Stimulated activated CD8-positive, alpha-beta memory T cell treated with anti-CD3 and anti-CD28 coated beads, Interleukin-15, amount 100 ng/mL, for 4 hours (primary cell): ENCODE results near the gene CEP70.
"Not testable (repeated sequence)": the region's sequence is repeated elsewhere in the genome, so short reads cannot be mapped to it uniquely, and the experiment has no call there.

Experiments
- DNase-seq, 2 donors: peaks; one replicate each; pipeline ENCODE4 v3.0.0-alpha.2; 2020; ENCODE audit warnings: low read depth in 2 of 2

Gene CEP70

GRCh38 chr3:138513090-138513843, 80.8 kb downstream of the CEP70 start:
- no peak for DNase-seq

GRCh38 chr3:138511945-138512344, 82.1 kb downstream of the CEP70 start:
- no peak for DNase-seq

GRCh38 chr3:138509586-138509985, 84.5 kb downstream of the CEP70 start:
- DNase-seq, result no peak

- no peak for DNase-seq
Measured at GRCh38 chr3:138507524-138507923, 86.5 kb downstream of the CEP70 start.

DNA sequence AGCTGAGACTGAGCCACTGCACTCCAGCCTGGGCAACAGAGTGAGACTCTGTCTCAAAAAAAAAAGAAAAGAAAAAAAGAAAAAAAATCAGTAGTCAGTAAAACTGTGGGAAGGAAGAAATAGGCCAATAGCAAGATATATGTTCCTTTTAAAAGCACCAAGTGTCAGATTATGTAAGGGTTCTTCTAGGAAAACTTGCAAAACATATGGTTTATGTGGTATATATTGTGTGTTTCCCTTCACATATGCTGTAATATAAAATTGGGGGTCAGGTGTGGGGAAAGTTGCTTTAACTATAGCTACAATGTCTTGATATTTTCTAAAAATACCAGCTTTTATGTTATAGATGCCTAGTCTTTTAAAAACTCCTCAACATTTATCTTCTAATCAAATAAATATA, 95.1 kb downstream of the CEP70 start:
- no peak for DNase-seq

GRCh38 chr3:138497851-138498250, 96.2 kb downstream of the CEP70 start:
- DNase-seq, result no peak

GRCh38 chr3:138497021-138497420, 97.0 kb downstream of the CEP70 start:
- no peak for DNase-seq

- DNase-seq, result no peak
Measured at GRCh38 chr3:138496436-138496835, 97.6 kb downstream of the CEP70 start.

DNA sequence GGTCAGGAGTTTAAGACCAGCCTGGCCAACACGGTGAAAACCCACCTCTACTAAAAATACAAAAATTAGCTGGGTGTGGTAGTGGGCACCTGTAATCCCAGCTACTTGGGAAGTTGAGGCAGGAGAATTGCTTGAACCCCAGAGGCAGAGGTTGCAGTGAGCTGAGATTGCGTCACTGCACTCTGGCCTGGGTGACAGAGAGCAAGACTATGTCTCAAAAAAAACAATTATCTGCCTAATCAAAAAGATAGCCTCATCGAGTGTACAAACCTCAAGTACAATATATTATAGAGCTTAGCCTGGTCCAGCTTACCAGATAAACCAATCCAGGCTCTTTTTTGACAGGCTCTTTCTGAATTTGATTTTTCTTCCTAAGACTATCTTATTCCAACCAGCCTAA, 98.4 kb downstream of the CEP70 start:
- not testable (repeated sequence) for DNase-seq

DNA sequence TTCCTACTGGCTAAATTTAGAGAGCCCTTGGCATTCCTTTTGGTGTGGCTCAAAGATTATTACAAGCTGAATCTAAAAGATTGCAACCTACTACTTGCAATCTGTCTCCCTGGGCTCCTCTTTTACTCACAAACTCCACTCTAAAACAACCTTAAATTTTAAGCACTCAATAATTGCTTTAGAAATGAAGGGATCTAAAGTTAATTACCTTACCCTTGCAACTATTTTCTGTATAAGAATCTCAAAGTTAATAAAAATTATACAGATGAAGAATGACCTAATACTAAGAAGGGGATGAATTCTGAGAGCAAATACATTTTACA, 99.5 kb downstream of the CEP70 start:
- DNase-seq, result no peak

GRCh38 chr3:138493804-138494606, 100.1 kb downstream of the CEP70 start:
- DNase-seq, result no peak

GRCh38 chr3:138492980-138493675, 100.9 kb downstream of the CEP70 start:
- no peak for DNase-seq

- no peak for DNase-seq
Measured at GRCh38 chr3:138491971-138492370, 102.1 kb downstream of the CEP70 start.

GRCh38 chr3:138486580-138486979, 107.5 kb downstream of the CEP70 start:
- DNase-seq, result not testable (repeated sequence)

- not testable (repeated sequence) for DNase-seq
Measured at GRCh38 chr3:138484672-138485071, 109.4 kb downstream of the CEP70 start.

DNA sequence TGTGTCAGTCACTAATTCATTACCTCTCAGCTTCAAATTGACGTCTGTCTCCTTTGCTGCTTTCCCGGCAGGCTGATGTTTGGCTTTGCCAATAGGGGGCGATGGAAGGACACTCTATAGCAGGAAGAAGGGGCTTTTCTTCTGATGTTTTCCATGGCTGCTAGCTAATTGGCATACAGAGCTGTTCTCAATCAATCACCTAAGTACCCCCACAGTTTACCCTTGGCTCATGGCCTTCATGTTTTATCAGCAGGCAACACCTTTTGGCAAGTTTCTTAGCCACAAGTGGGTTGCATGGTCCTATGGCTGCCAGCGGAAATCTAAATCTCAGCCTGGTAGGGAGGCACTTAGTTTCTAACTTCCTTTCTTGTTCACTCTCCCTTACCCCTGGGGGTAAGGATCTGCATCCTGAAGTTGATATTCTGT, 114.6 kb downstream of the CEP70 start:
- no peak for DNase-seq

DNA sequence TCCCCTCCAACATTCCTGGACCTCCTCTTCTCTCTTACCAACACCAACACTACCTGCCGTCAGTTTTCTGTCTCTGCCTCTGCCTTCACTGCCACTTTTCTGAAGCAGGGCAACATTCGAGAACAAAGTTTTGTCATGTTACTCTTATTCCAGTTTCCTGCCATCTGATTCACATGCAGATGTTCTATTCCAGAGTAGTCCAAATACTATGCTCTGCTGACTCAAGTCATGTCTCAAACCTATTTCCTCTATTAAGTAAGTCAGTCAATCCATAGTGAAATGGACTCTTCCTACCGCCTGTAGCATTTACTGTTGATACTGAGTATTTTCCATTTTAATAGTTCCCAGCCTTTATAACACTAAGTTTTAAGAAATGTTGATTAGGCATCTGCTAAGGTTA, 116.3 kb downstream of the CEP70 start:
- no peak for DNase-seq

DNA sequence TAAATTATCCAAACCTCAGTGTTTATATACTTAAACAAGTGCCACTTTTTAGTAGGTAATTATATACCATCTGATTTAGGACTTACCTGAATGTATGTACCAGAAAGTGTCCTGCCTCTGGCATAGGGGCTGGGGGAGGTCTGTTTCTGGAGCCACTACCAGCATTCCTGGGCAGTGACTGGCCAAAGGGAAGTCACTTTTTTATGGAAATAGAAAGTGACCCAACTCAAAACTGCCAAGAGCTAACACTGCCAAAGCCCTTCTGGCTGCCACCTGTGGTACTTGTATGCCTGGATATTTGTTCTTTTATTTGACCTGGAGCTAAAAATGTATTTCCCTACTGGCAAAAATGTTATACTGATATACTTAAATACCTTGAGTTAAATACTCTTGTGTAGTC, 116.9 kb downstream of the CEP70 start:
- no peak for DNase-seq

- no peak for DNase-seq
Measured at GRCh38 chr3:138476526-138476925, 117.5 kb downstream of the CEP70 start.

DNA sequence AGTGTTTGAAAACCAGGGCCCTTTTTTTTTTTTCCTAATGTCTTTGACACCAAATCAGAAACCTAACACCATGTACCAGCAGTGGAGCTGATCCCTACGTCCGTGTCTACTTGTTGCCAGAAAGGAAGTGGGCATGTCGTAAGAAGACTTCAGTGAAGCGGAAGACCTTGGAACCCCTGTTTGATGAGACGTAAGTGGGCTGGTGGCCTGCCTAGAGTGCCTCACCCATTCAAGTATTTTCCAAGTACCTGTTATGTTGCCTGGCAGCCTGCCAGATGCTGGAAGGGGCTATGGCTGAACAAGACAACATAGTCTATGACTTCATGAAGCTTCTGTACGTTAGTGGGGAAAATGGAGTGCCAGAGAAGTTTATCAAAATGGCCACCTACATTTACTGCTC, 119.9 kb downstream of the CEP70 start:
- no peak for DNase-seq

- no peak for DNase-seq
Measured at GRCh38 chr3:138473391-138473790, 120.7 kb downstream of the CEP70 start.

- no peak for DNase-seq
Measured at GRCh38 chr3:138472141-138472825, 121.8 kb downstream of the CEP70 start.
